Measurements from ENCODE around the gene NMNAT1.
"Not testable (repeated sequence)": the region's sequence is repeated elsewhere in the genome, so short reads cannot be mapped to it uniquely, and the experiment has no call there.

NMNAT1 gene

DNA sequence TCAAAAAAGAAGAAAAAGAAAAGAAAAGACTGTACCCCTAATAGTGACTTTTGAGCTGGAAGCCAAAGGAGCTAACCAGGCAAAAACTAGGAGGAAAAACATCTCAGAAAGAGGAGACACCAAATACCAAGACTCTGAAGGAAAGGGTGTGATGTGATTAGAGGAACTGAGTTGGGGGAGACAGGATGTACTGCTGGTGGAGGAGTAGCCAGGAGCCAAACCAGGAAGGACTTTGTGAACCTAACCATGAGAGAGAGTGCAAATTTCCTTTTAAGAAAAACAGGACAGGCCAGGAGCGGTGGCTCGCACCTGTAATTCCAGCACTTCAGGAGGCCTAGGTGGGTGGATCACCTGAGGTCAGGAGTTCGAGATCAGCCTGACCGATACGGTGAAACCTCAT, 49.6 kb downstream of the NMNAT1 start:
- H3K27me3 ChIP-seq (ENCODE audit: insufficient read depth, poor library complexity, severe bottlenecking): peaks cover 7% of the 10 kb centered on the region
- H3K9me3 ChIP-seq (ENCODE audit: severe bottlenecking): no peaks in the 10 kb centered on the region
- ATAC-seq (ENCODE audit: low read depth) (no peak), DNase-seq (ENCODE audit: low spot score) (no peak)
- no peaks in the 10 kb centered on the region for H3K4me1 ChIP-seq (ENCODE audit: insufficient read depth, poor library complexity, severe bottlenecking)
- H3K4me3 ChIP-seq (ENCODE audit: severe bottlenecking): no peak overlapping the region
- TF ChIP-seq, protein P1, sequence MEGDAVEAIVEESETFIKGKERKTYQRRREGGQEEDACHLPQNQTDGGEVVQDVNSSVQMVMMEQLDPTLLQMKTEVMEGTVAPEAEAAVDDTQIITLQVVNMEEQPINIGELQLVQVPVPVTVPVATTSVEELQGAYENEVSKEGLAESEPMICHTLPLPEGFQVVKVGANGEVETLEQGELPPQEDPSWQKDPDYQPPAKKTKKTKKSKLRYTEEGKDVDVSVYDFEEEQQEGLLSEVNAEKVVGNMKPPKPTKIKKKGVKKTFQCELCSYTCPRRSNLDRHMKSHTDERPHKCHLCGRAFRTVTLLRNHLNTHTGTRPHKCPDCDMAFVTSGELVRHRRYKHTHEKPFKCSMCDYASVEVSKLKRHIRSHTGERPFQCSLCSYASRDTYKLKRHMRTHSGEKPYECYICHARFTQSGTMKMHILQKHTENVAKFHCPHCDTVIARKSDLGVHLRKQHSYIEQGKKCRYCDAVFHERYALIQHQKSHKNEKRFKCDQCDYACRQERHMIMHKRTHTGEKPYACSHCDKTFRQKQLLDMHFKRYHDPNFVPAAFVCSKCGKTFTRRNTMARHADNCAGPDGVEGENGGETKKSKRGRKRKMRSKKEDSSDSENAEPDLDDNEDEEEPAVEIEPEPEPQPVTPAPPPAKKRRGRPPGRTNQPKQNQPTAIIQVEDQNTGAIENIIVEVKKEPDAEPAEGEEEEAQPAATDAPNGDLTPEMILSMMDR (IDR thresholded peaks at IDR 0.05; ENCODE audit: poor library complexity, severe bottlenecking): no peak
- H3K27ac ChIP-seq (ENCODE audit: poor library complexity, severe bottlenecking): no peak overlapping the region
- no peaks in the 10 kb centered on the region for H3K36me3 ChIP-seq (ENCODE audit: low read depth)

DNA sequence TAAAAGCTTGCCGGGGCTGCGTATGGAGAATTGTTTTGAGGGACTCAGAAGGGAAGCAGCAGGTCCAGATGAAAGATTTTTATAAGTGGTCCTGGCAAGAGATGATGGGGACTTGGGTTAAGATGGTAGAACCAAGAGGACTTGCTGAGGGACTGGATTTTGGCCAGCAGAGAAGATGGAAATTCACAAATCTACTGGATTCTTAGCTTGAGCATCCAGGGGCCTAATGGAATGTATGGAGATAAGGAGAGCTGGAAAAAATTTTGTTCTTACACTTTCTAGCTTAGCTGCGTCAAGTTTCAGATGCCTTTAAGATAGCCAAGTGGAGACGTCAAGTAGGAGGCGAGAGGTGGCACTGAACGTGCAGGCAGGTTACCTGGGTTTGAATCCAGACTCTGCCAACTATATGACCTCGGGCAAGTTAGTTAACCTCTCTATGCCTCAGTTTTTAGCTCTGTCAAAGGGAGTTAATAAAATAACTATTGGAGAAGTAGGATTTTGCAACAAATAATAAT, 50.3 kb downstream of the NMNAT1 start:
- TF ChIP-seq, protein P1 (IDR thresholded peaks at IDR 0.05; ENCODE audit: poor library complexity, severe bottlenecking): no peak
- Histone ChIP-seq H3K36me3 (ENCODE audit: low read depth) (no peaks in the 10 kb centered on the region), H3K4me3 (ENCODE audit: severe bottlenecking) (no peak overlapping the region), H3K27me3 (ENCODE audit: insufficient read depth, poor library complexity, severe bottlenecking) (peaks cover 9% of the 10 kb centered on the region), H3K9me3 (ENCODE audit: severe bottlenecking) (no peaks in the 10 kb centered on the region), H3K4me1 (ENCODE audit: insufficient read depth, poor library complexity, severe bottlenecking) (no peaks in the 10 kb centered on the region), H3K27ac (ENCODE audit: poor library complexity, severe bottlenecking) (no peak overlapping the region)
- no peak for ATAC-seq (ENCODE audit: low read depth)
- no peak for DNase-seq (ENCODE audit: low spot score)

DNA sequence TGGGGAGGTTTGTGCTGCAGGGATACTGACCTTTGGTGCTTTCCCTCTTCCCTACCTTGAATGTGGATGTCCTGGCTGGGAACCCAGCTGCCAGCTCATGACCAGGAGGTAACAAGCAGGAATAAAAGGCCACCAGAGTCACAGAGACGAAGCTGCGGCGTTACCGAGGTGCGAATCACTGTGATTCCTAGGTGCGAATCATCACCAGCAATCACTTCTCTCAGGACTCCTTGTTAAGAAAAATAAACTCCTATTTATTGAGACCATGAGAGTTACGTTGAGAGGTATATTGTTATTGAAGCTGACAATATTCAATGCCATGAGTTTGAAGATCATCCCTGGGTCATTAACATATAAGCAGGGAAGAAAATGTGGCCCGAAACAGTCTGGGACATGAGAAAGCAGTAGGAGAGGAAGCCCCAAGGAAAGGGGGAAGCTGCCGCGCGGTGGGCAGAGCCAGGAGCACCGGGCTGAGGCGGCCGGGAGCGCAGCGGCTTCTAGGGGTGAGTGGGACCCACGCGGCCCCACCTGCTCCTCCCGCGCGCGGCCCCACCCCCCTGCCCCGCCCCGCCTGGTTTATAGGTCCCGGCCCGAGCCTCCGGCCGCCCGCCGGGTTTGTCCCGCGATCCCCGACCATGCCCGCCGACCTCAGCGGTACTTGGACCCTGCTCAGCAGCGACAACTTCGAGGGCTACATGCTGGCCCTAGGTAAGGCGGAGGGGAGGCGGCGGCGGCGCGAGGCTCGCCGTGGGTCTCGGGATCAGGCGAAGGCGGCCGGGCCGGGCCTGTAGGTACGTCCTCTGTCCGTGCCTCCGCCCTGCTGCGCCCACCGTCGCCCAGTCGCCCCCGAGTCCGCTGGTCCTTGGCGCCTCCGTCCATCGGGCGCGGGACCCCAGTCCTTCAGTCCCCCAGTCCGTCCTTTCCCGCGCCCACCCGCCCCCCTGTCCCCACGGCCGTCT, 53.6 kb downstream of the NMNAT1 start, which contains the start of gene RBP7:
TSS of gene RBP7 (plus strand) at position 605 of the 959 bp plus-strand sequence. CDS start at position 636, 31 bp downstream.
- no peaks in the 10 kb centered on the region for H3K9me3 ChIP-seq (ENCODE audit: severe bottlenecking)
- H3K36me3 ChIP-seq (ENCODE audit: low read depth): no peaks in the 10 kb centered on the region
- no peak for DNase-seq (ENCODE audit: low spot score)
- H3K27ac ChIP-seq (ENCODE audit: poor library complexity, severe bottlenecking): no peak within 1 kb of the TSS
- TF ChIP-seq, protein P1 (IDR thresholded peaks at IDR 0.05; ENCODE audit: poor library complexity, severe bottlenecking): no peak
- no peaks in the 10 kb centered on the region for H3K4me1 ChIP-seq (ENCODE audit: insufficient read depth, poor library complexity, severe bottlenecking)
- ATAC-seq (ENCODE audit: low read depth): peak; percentile 66
- peaks cover 9% of the 10 kb centered on the region for H3K27me3 ChIP-seq (ENCODE audit: insufficient read depth, poor library complexity, severe bottlenecking)
- H3K4me3 ChIP-seq (ENCODE audit: severe bottlenecking): peak within 1 kb of the TSS; percentile 37

- peaks cover 9% of the 10 kb centered on the region for H3K27me3 ChIP-seq (ENCODE audit: insufficient read depth, poor library complexity, severe bottlenecking)
- no peak for ATAC-seq (ENCODE audit: low read depth)
Measured at GRCh38 chr1:10001016-10001665, 57.9 kb downstream of the NMNAT1 start.

DNA sequence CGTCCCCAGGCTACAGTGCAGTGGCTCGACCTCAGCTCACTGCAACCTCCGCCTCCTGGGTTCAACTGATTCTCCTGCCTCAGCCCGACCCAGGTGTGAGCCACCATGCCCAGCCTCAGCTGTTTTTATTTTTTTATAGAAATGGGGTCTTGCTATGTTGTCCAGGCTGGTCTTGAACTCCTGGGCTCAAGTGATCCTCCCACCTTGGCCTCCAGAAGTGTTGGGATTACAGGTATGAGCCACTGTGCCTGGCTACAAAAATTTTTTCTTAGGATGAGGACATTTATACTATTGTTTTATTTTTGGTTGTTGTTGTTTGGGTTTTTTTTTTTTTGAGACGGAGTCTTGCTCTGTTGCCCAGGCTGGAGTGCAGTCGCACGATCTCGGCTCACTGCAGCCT, 62.0 kb downstream of the NMNAT1 start:
- H3K4me3 ChIP-seq (ENCODE audit: severe bottlenecking); H3K9me3 ChIP-seq (ENCODE audit: severe bottlenecking); H3K36me3 ChIP-seq (ENCODE audit: low read depth); H3K4me1 ChIP-seq (ENCODE audit: insufficient read depth, poor library complexity, severe bottlenecking); H3K27ac ChIP-seq (ENCODE audit: poor library complexity, severe bottlenecking); H3K27me3 ChIP-seq (ENCODE audit: insufficient read depth, poor library complexity, severe bottlenecking); DNase-seq (ENCODE audit: low spot score); ATAC-seq (ENCODE audit: low read depth): not testable (repeated sequence)

More at GRCh38 chr1:10001016-10001665, 57.9 kb downstream of the NMNAT1 start:
- Histone ChIP-seq H3K9me3 (ENCODE audit: severe bottlenecking) (no peaks in the 10 kb centered on the region), H3K27ac (ENCODE audit: poor library complexity, severe bottlenecking) (no peak overlapping the region), H3K4me3 (ENCODE audit: severe bottlenecking) (no peak overlapping the region), H3K36me3 (ENCODE audit: low read depth) (no peaks in the 10 kb centered on the region), H3K4me1 (ENCODE audit: insufficient read depth, poor library complexity, severe bottlenecking) (no peaks in the 10 kb centered on the region)
- TF ChIP-seq, protein P1 (IDR thresholded peaks at IDR 0.05; ENCODE audit: poor library complexity, severe bottlenecking): no peak
- DNase-seq (ENCODE audit: low spot score): no peak

Measured in RWPE2 (cell line).